ENCODE measurements around the gene NFIX. TPM values are rescaled to one million over a fixed set of nuclear protein-coding genes. Genes with fewer than 3 reads are reported as not detected.

The NFIX gene
- total RNA-seq, 1 donor = 114 TPM

- DNase-seq (ENCODE audit: insufficient read length, low spot score, missing footprints) = peak; percentile 61
- no peaks in the 10 kb centered on the region for H3K27me3 ChIP-seq (ENCODE audit: insufficient read depth, low read length)
- peaks cover 64% of the 10 kb centered on the region for H4K20me1 ChIP-seq (ENCODE audit: insufficient read depth, low read length)
- H3K27ac ChIP-seq (ENCODE audit: low read depth, low read length) = no peak overlapping the region
- H3K36me3 ChIP-seq (ENCODE audit: insufficient read depth, low read length) = peaks cover 11% of the 10 kb centered on the region
- TF ChIP-seq, protein P1, sequence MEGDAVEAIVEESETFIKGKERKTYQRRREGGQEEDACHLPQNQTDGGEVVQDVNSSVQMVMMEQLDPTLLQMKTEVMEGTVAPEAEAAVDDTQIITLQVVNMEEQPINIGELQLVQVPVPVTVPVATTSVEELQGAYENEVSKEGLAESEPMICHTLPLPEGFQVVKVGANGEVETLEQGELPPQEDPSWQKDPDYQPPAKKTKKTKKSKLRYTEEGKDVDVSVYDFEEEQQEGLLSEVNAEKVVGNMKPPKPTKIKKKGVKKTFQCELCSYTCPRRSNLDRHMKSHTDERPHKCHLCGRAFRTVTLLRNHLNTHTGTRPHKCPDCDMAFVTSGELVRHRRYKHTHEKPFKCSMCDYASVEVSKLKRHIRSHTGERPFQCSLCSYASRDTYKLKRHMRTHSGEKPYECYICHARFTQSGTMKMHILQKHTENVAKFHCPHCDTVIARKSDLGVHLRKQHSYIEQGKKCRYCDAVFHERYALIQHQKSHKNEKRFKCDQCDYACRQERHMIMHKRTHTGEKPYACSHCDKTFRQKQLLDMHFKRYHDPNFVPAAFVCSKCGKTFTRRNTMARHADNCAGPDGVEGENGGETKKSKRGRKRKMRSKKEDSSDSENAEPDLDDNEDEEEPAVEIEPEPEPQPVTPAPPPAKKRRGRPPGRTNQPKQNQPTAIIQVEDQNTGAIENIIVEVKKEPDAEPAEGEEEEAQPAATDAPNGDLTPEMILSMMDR (IDR thresholded peaks at IDR 0.05; ENCODE audit: extremely low read depth, low read depth, low read length) = no peak
- no peak overlapping the region for H3K4me3 ChIP-seq (ENCODE audit: insufficient read depth, low read length)
- H3K4me2 ChIP-seq (ENCODE audit: insufficient read depth, low read length) = no peak overlapping the region
- peaks cover 98% of the 10 kb centered on the region for H3K79me2 ChIP-seq (ENCODE audit: insufficient read depth, low read length)
- no peak overlapping the region for H2AFZ ChIP-seq (ENCODE audit: low read length)
- no peaks in the 10 kb centered on the region for H3K9me3 ChIP-seq (ENCODE audit: low read depth, low read length)
- H3K4me1 ChIP-seq (ENCODE audit: insufficient read depth, low read length) = peaks cover 4% of the 10 kb centered on the region
Observed at GRCh38 chr19:13004273-13004672, 9.0 kb downstream of the NFIX start.

DNA sequence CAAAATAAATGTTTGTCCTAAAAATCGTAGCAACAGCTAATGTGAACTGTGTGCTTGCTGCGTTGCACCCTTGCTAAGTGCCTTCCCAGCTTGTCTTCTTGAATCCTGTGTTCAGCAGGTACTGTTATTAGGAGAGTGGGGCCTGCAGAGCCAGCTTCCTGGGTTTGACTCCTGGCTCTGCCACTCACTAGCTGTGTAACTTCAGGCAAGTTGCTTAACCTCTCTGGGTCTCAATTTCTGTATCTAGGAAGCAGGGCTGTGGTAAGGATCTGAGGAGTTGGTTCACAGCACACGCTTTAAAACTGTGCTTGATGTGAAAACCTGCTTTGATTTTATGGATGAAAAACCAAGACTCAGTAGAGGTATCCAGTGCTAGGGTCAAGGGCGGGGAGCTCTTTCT is 10.0 kb downstream of the NFIX start:
- peak; percentile 34 for DNase-seq (ENCODE audit: insufficient read length, low spot score, missing footprints)
- Histone ChIP-seq H3K36me3 (ENCODE audit: insufficient read depth, low read length) (peaks cover 11% of the 10 kb centered on the region), H3K27ac (ENCODE audit: low read depth, low read length) (no peak overlapping the region), H3K79me2 (ENCODE audit: insufficient read depth, low read length) (peaks cover 98% of the 10 kb centered on the region), H2AFZ (ENCODE audit: low read length) (no peak overlapping the region), H3K27me3 (ENCODE audit: insufficient read depth, low read length) (no peaks in the 10 kb centered on the region), H3K4me3 (ENCODE audit: insufficient read depth, low read length) (no peak overlapping the region), H3K4me1 (ENCODE audit: insufficient read depth, low read length) (peaks cover 12% of the 10 kb centered on the region), H3K4me2 (ENCODE audit: insufficient read depth, low read length) (no peak overlapping the region), H3K9me3 (ENCODE audit: low read depth, low read length) (no peaks in the 10 kb centered on the region), H4K20me1 (ENCODE audit: insufficient read depth, low read length) (peaks cover 70% of the 10 kb centered on the region)
- TF ChIP-seq, protein P1 (IDR thresholded peaks at IDR 0.05; ENCODE audit: extremely low read depth, low read depth, low read length) = no peak

DNA sequence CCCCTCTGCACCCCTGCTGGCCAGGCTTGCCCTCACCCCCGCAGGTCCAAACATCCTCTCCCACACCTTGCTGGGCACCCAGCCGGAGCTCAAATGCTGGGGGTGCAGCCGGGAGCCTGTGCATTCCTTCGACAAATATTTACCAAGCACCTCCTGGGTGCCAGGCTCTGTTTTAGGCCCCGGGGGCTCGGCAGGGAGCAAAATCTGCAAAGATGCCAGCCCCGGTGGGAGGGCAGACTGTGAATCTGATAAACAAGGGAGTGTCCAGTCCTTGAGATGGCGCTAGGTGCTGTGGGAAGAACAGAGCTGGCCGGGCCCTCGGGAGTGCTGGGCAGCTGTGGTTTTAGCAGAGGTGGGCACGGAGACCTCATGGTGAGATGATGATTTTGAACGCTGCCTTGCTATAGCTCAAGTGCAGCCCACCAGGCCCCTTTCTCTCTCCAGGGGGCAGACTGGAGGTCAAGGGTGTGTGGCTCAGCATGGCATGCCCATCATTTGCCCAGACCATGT is 10.6 kb downstream of the NFIX start:
- H3K9me3 ChIP-seq (ENCODE audit: low read depth, low read length) = no peaks in the 10 kb centered on the region
- no peak overlapping the region for H3K4me3 ChIP-seq (ENCODE audit: insufficient read depth, low read length)
- H3K4me2 ChIP-seq (ENCODE audit: insufficient read depth, low read length) = no peak overlapping the region
- no peaks in the 10 kb centered on the region for H3K27me3 ChIP-seq (ENCODE audit: insufficient read depth, low read length)
- peaks cover 11% of the 10 kb centered on the region for H3K36me3 ChIP-seq (ENCODE audit: insufficient read depth, low read length)
- no peak overlapping the region for H2AFZ ChIP-seq (ENCODE audit: low read length)
- peaks cover 12% of the 10 kb centered on the region for H3K4me1 ChIP-seq (ENCODE audit: insufficient read depth, low read length)
- H3K27ac ChIP-seq (ENCODE audit: low read depth, low read length) = no peak overlapping the region
- no peak for DNase-seq (ENCODE audit: insufficient read length, low spot score, missing footprints)
- TF ChIP-seq, protein P1 (IDR thresholded peaks at IDR 0.05; ENCODE audit: extremely low read depth, low read depth, low read length) = no peak
- peaks cover 71% of the 10 kb centered on the region for H4K20me1 ChIP-seq (ENCODE audit: insufficient read depth, low read length)
- peaks cover 98% of the 10 kb centered on the region for H3K79me2 ChIP-seq (ENCODE audit: insufficient read depth, low read length)

DNA sequence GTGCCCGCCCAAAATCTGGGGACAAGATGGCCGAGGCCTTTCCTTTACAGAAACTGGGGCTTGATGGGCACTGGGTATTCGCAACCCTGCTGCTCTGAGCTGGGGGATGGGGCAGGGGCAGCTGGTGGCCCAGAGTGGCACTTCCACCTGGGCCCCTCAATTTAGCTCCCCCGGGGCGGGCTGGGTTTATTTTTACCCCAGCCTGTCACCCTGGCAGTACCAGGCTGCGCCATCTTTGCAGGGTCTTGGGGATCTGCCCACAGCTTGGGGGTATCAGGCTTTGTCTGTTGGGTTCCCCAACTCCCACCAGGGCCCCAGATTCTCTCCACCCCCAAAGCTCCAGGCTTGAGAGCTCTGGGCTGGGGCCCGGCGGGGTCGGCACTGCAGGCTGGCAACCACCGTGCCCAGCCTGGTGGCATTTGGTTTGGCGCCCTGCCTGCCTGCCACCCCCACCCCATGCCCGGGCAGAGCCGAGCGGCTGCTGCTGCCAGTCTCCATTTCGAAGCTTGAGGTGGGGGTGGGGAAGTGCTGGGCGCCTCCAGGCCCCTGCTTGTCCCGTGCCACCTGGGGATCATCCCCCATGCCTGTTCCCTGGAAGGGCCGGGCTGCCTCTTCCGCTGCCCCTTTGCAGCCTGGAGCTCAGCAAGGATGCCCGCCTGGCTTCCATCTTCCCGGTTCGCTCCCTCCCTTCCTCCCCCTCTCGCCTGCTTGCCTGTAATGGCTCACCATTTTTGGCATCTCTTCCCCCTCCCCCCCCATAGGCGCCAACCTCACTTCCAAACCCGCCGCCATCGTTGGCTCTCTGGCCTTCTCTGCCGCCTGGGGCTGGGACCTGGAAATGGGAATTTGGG is 11.4 kb downstream of the NFIX start:
- Histone ChIP-seq H3K27ac (ENCODE audit: low read depth, low read length) (no peak overlapping the region), H3K9me3 (ENCODE audit: low read depth, low read length) (no peaks in the 10 kb centered on the region), H3K4me2 (ENCODE audit: insufficient read depth, low read length) (no peak overlapping the region), H3K36me3 (ENCODE audit: insufficient read depth, low read length) (peaks cover 11% of the 10 kb centered on the region), H3K27me3 (ENCODE audit: insufficient read depth, low read length) (no peaks in the 10 kb centered on the region), H2AFZ (ENCODE audit: low read length) (no peak overlapping the region), H3K79me2 (ENCODE audit: insufficient read depth, low read length) (peaks cover 98% of the 10 kb centered on the region), H4K20me1 (ENCODE audit: insufficient read depth, low read length) (peaks cover 67% of the 10 kb centered on the region), H3K4me3 (ENCODE audit: insufficient read depth, low read length) (no peak overlapping the region), H3K4me1 (ENCODE audit: insufficient read depth, low read length) (peaks cover 10% of the 10 kb centered on the region)
- DNase-seq (ENCODE audit: insufficient read length, low spot score, missing footprints) = no peak
- TF ChIP-seq, protein P1 (IDR thresholded peaks at IDR 0.05; ENCODE audit: extremely low read depth, low read depth, low read length) = no peak
